ENCODE measurements around the gene PARVA. TPM values are rescaled to one million over a fixed set of nuclear protein-coding genes. Genes with fewer than 3 reads are reported as not detected.
A peak's percentile ranks its signal among the peaks of the same experiment; 100 is the strongest.

Gene PARVA
- total and polyA plus RNA-seq, 7 donors = 15.7 to 195 (median 110) TPM

DNA sequence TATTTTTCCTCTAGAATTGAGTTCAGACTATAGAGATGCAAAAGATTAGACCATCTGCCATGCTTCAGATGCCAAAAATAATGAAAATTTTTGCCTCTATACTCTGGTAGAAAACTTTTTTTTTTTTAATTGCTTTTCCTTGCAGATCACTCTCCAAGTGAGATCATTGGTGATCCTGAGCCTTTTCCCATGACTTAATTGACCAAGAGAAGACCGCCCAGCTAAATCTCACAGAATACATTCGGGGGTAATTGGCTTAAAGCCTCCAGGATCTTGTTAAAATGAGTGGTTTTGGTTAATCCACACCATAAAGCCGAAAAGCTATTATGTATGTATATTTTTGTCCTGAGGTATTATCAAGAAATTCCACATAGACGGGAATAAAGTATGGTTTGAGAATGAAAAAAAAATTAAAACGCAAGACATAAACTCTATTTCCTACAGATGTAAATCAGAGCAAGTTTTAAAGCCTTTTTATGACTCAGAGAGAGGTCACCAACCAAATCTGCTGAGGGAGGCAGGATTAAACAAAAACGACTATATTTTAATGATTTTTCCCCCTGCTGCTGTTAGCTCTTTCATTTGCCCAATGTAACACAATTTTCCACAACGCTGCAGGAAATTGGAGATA lies 64.0 kb downstream of the PARVA start:
- Histone ChIP-seq H3K9me3 (no peaks in the 10 kb centered on the region), H3K27ac (peak overlapping the region; percentile 1 to 99 (median 71)), H3K27me3 (no peaks in the 10 kb centered on the region), H3K4me3 (no peak overlapping the region), H3K36me3 (peaks cover 0 to 13% (median 2%) of the 10 kb centered on the region in 4 donors), H3K4me1 (peaks cover 0 to 52% (median 39%) of the 10 kb centered on the region in 4 donors)
- intact Hi-C loops (cut with DNase I) = no loop called here
- no peak for TF ChIP-seq POLR2A (IDR thresholded peaks at IDR 0.05)
- TF ChIP-seq CTCF (IDR thresholded peaks at IDR 0.05) = no peak
- no peak for TF ChIP-seq EP300 (IDR thresholded peaks at IDR 0.05)
- no peak for TF ChIP-seq POLR2AphosphoS5 (IDR thresholded peaks at IDR 0.05)
- 79 to 82% methylated on average over 7 of the region's 7 CpGs for WGBS, 2 donors
- no peak for DNase-seq

DNA sequence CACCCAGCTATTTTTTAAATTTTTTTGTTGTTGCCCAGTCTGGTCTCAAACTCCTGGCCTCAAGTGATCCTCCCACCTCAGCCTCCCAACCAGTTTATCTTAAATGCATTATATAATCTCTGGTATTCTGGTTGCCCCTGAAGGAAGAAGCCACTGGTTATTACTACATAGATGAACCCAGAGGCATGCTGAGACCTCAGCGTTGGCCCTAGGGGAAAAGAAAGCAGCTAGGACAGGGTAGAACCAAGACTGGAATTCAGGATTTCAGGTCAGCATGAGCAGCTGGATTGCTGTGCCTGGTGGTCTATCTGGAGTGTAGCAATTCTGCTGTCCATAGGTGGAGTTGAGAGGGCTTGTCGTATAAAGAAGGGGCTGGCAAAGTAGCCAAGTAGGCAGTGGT lies 67.2 kb downstream of the PARVA start:
- 65 to 81% methylated on average over 2 of the region's 2 CpGs for WGBS, 2 donors
- Histone ChIP-seq H3K4me3 (no peak overlapping the region), H3K4me1 (peaks cover 0 to 56% (median 43%) of the 10 kb centered on the region in 4 donors), H3K27ac (peak overlapping the region in 2 of 4 donors; percentile 40 to 49), H3K9me3 (no peaks in the 10 kb centered on the region), H3K27me3 (no peaks in the 10 kb centered on the region), H3K36me3 (peaks cover 0 to 13% (median 0%) of the 10 kb centered on the region in 4 donors)
- no peak for TF ChIP-seq CTCF (IDR thresholded peaks at IDR 0.05)
- no peak for TF ChIP-seq POLR2AphosphoS5 (IDR thresholded peaks at IDR 0.05)
- TF ChIP-seq POLR2A (IDR thresholded peaks at IDR 0.05) = no peak
- no peak for TF ChIP-seq EP300 (IDR thresholded peaks at IDR 0.05)
- DNase-seq = no peak
- intact Hi-C loops (cut with DNase I) = no loop called here

- Histone ChIP-seq H3K9me3 (no peaks in the 10 kb centered on the region), H3K36me3 (peaks cover 0 to 13% (median 0%) of the 10 kb centered on the region in 4 donors), H3K27me3 (no peaks in the 10 kb centered on the region), H3K4me1 (peaks cover 0 to 59% (median 46%) of the 10 kb centered on the region in 4 donors), H3K27ac (peak overlapping the region in 2 of 4 donors; percentile 40 to 49), H3K4me3 (no peak overlapping the region)
- intact Hi-C loops (cut with DNase I) = no loop called here
- no peak for DNase-seq
- TF ChIP-seq EP300 (IDR thresholded peaks at IDR 0.05) = no peak
- TF ChIP-seq CTCF (IDR thresholded peaks at IDR 0.05) = no peak
- WGBS, 2 donors = 90 to 93% methylated on average over 2 of the region's 2 CpGs
Observed at GRCh38 chr11:12445001-12445400, 67.6 kb downstream of the PARVA start.

GRCh38 chr11:12446863-12447262 lies 69.5 kb downstream of the PARVA start:
- Histone ChIP-seq H3K27ac (peak overlapping the region in 2 of 4 donors; percentile 89 to 90), H3K36me3 (peaks cover 0 to 13% (median 0%) of the 10 kb centered on the region in 4 donors), H3K4me3 (no peak overlapping the region), H3K9me3 (no peaks in the 10 kb centered on the region), H3K27me3 (no peaks in the 10 kb centered on the region), H3K4me1 (peaks cover 0 to 63% (median 48%) of the 10 kb centered on the region in 4 donors)
- intact Hi-C loops (cut with DNase I) = no loop called here
- DNase-seq = no peak
- TF ChIP-seq POLR2A (IDR thresholded peaks at IDR 0.05) (no peak), EP300 (IDR thresholded peaks at IDR 0.05) (no peak), CTCF (IDR thresholded peaks at IDR 0.05) (no peak), POLR2AphosphoS5 (IDR thresholded peaks at IDR 0.05) (no peak)

Measured in sigmoid colon (tissue), 7 donors.